Measurements from ENCODE around the gene APP. TPM values are rescaled to one million over a fixed set of nuclear protein-coding genes. Genes with fewer than 3 reads are reported as not detected.

The APP gene
- total and polyA plus RNA-seq, 2 of the 13 experiments (the other 11 are each of a cell fraction or from before 2014, with no cell fraction given): 70.6 to 262 TPM

DNA sequence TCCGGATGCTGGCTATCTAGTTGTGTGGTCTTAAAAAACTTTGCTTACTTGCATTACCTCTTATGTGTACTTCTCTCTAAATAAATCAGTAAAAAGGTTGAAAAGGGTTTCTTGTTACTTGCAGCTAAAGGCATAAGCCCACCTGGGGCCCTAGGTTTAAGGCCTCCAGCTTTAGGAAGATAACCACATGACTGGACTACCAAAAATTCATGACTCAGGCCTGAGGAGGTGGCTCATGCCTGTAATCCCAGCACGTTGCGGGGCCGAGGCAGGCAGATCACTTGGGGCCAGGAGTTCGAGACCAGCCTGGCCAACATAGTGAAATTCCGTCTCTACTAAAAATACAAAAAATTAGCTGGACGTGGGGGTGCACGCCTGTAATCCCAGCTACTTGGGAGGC is 142.9 kb downstream of the APP start:
- DNase-seq (ENCODE audit: low spot score) (no peak), FAIRE-seq (no peak), ATAC-seq (no peak)
- Histone ChIP-seq H4K20me1 (ENCODE audit: insufficient read depth, low read length) (no peaks in the 10 kb centered on the region), H3K27ac (ENCODE audit: extremely low read length, insufficient read depth, low read length) (no peak overlapping the region), H3K9me3 (ENCODE audit: low read length) (no peaks in the 10 kb centered on the region), H3K4me3 (replicated peaks in 1 of 3; ENCODE audit: insufficient read depth in 1 of 3, low read depth in 2 of 3, low read length in 3 of 3) (no peak overlapping the region), H3K27me3 (ENCODE audit: control insufficient read depth in 1 of 2, insufficient read depth in 2 of 2, low read length in 2 of 2) (no peaks in the 10 kb centered on the region), H3K79me2 (ENCODE audit: insufficient read depth, low read length) (no peaks in the 10 kb centered on the region), H3K36me3 (replicated peaks in 1 of 2; ENCODE audit: control insufficient read depth in 1 of 2, insufficient read depth in 2 of 2, low read length in 2 of 2) (peaks cover 4 to 11% of the 10 kb centered on the region in 2 experiments; a peak in 2 of 5 replicates), H3K4me2 (ENCODE audit: low read depth, low read length) (no peak overlapping the region), H3K9ac (ENCODE audit: insufficient read depth, low read depth, low read length) (no peak overlapping the region), H2AFZ (ENCODE audit: low read length) (no peak overlapping the region), H3K4me1 (ENCODE audit: insufficient read depth, low read length) (peaks cover 9% of the 10 kb centered on the region; the same call in 1 of the 2 replicates)
- intact Hi-C loops (cut with micrococcal nuclease; ENCODE audit: unreplicated experiment): no loop called here
- BruUV-seq (replicated peaks): no TSS peak
- no peak for TF ChIP-seq SNAI1 (CRISPR knock-in tag; IDR thresholded peaks at IDR 0.05; ENCODE audit: borderline replicate concordance)
- no peak for TF ChIP-seq FOXA1 (IDR thresholded peaks at IDR 0.05)
- no peak for TF ChIP-seq FOXA1 (CRISPR knock-in tag; IDR thresholded peaks at IDR 0.05)
- TF ChIP-seq, protein P1, sequence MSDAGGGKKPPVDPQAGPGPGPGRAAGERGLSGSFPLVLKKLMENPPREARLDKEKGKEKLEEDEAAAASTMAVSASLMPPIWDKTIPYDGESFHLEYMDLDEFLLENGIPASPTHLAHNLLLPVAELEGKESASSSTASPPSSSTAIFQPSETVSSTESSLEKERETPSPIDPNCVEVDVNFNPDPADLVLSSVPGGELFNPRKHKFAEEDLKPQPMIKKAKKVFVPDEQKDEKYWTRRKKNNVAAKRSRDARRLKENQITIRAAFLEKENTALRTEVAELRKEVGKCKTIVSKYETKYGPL (CRISPR knock-in tag; IDR thresholded peaks at IDR 0.05): no peak
- TF ChIP-seq ZNF543 (CRISPR knock-in tag; IDR thresholded peaks at IDR 0.05): no peak
- no peak for TF ChIP-seq TEAD3 (CRISPR knock-in tag; optimal IDR thresholded peaks at IDR 0.05; ENCODE audit: borderline replicate concordance)
- TF ChIP-seq PCBP1 (IDR thresholded peaks at IDR 0.05; ENCODE audit: borderline replicate concordance, low read depth, low read length): no peak
- TF ChIP-seq ZNF672 (CRISPR knock-in tag; IDR thresholded peaks at IDR 0.05): no peak
- TF ChIP-seq DNMT1 (CRISPR knock-in tag; IDR thresholded peaks at IDR 0.05): no peak
- TF ChIP-seq, protein P2, sequence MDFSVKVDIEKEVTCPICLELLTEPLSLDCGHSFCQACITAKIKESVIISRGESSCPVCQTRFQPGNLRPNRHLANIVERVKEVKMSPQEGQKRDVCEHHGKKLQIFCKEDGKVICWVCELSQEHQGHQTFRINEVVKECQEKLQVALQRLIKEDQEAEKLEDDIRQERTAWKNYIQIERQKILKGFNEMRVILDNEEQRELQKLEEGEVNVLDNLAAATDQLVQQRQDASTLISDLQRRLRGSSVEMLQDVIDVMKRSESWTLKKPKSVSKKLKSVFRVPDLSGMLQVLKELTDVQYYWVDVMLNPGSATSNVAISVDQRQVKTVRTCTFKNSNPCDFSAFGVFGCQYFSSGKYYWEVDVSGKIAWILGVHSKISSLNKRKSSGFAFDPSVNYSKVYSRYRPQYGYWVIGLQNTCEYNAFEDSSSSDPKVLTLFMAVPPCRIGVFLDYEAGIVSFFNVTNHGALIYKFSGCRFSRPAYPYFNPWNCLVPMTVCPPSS (IDR thresholded peaks at IDR 0.05): no peak
- TF ChIP-seq TP53 (CRISPR knock-in tag; conservative IDR thresholded peaks at IDR 0.05): no peak
- TF ChIP-seq, protein P3, sequence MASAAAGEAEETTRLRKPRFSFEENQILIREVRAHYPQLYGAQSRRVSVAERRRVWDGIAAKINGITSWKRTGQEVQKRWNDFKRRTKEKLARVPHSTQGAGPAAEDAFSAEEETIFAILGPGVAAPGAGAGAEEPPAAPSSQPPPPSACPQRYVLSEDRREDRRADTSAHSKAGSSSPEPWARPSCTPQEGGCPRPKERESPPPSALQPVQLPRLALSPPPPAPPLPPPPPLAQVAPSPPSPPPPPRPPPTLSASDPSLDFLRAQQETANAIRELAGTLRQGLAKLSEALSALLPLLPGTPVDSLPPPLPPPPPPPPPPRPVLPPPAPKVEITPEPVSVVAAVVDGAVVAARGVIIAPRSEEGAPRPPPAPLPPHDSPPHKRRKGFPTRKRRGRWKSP (CRISPR knock-in tag; IDR thresholded peaks at IDR 0.05): no peak
- no peak for TF ChIP-seq ISX (CRISPR knock-in tag; conservative IDR thresholded peaks at IDR 0.05)
- no peak for TF ChIP-seq ZNF850 (CRISPR knock-in tag; conservative IDR thresholded peaks at IDR 0.05)
- no peak for TF ChIP-seq ZFY (CRISPR knock-in tag; IDR thresholded peaks at IDR 0.05)
- no peak for TF ChIP-seq MAF1 (CRISPR knock-in tag; IDR thresholded peaks at IDR 0.05; ENCODE audit: borderline replicate concordance)
- no peak for TF ChIP-seq ZNF101 (CRISPR knock-in tag; IDR thresholded peaks at IDR 0.05; ENCODE audit: borderline replicate concordance, low read depth)
- POLR2A ChIA-PET: no interaction called here
- in situ Hi-C loops (cut with HindIII; ENCODE audit: extremely low pct_ligation_motif_present, low pct_unique_long_range_greater_than_20kb): no loop called here
- 76% methylated on average over 8 of the region's 8 CpGs for WGBS (ENCODE audit: low lambda C conversion rate)
- CTCF ChIA-PET (ENCODE audit: low intra/inter-chr PET ratio, low total read pairs): no interaction called here

All from HepG2 (cell line).